Activated B cell treated with CpG ODN at 0.5 μM for 24 hours (primary cell): Measurements from ENCODE around the gene CENPF. TPM values are rescaled to one million over a fixed set of nuclear protein-coding genes. Genes with fewer than 3 reads are reported as not detected.

Experiments used
- ATAC-seq: fragments of 200-7000 bp; cut with Tn5 transposase; one replicate; pipeline ENCODE4 v1.10.0; 2021; ENCODE audit warnings: low read depth, mild to moderate bottlenecking, moderate library complexity
- CTCF ChIA-PET: fragments of 350-600 bp; sonication (Branson Sonifier 250); formaldehyde crosslinking; loops from one replicate; lab custom pipeline; 2021; ENCODE audit warnings: antibody characterized with exemption; lab: Charles Lee
- POLR2A ChIA-PET: fragments of 350-600 bp; sonication (Branson Sonifier 250); formaldehyde crosslinking; loops from one replicate; lab custom pipeline; 2021; ENCODE audit warnings: antibody characterized with exemption; lab: Charles Lee
- DNase-seq: peaks from one replicate; pipeline ENCODE4 v3.0.0; 2022
- H3K27ac Mint-ChIP-seq: one replicate; pipeline ENCODE4 v1.8.0; 2020; ENCODE audit warnings: mixed read lengths
- H3K27me3 Mint-ChIP-seq: one replicate; pipeline ENCODE4 v1.8.0; 2021; ENCODE audit warnings: mixed read lengths
- H3K36me3 Mint-ChIP-seq: one replicate; pipeline ENCODE4 v1.8.0; 2021; ENCODE audit warnings: low read depth, mixed read lengths
- H3K4me1 Mint-ChIP-seq: one replicate; pipeline ENCODE4 v1.8.0; 2021; ENCODE audit warnings: mixed read lengths
- H3K4me3 Mint-ChIP-seq: one replicate; pipeline ENCODE4 v1.8.0; 2020; ENCODE audit warnings: mild to moderate bottlenecking, mixed read lengths
- H3K9me3 Mint-ChIP-seq: one replicate; pipeline ENCODE4 v1.8.0; 2020; ENCODE audit warnings: mixed read lengths
- intact Hi-C: fragments of 100-400 bp; cut with micrococcal nuclease; formaldehyde crosslinking; loops from one replicate; pipeline ENCODE4 v1.15.1; 2024
- total RNA-seq: library from RNA; stranded (reverse); gene quantifications from 2 replicates; pipeline ENCODE4 v1.2.3, GENCODE V29; 2022
- TF ChIP-seq, protein P1 (sequence below): fragments of 200-600 bp; IDR thresholded peaks from one replicate; pipeline ENCODE4 v1.8.0; 2022; ENCODE audit warnings: antibody characterized with exemption, mild to moderate bottlenecking

Gene CENPF
- total RNA-seq, 1 donor from 2014 or later, result 4.0 TPM

GRCh38 chr1:214658175-214658574 is 55.2 kb downstream of the CENPF start:
- Mint-ChIP-seq H3K9me3 (no peaks in the 10 kb centered on the region), H3K36me3 (peaks cover 24% of the 10 kb centered on the region), H3K4me1 (no peaks in the 10 kb centered on the region), H3K4me3 (no peak overlapping the region), H3K27ac (no peak overlapping the region), H3K27me3 (no peaks in the 10 kb centered on the region)
- DNase-seq (no peak), ATAC-seq (no peak)
- POLR2A ChIA-PET, result no interaction called here
- intact Hi-C loops, result no loop called here
- TF ChIP-seq, protein P1, sequence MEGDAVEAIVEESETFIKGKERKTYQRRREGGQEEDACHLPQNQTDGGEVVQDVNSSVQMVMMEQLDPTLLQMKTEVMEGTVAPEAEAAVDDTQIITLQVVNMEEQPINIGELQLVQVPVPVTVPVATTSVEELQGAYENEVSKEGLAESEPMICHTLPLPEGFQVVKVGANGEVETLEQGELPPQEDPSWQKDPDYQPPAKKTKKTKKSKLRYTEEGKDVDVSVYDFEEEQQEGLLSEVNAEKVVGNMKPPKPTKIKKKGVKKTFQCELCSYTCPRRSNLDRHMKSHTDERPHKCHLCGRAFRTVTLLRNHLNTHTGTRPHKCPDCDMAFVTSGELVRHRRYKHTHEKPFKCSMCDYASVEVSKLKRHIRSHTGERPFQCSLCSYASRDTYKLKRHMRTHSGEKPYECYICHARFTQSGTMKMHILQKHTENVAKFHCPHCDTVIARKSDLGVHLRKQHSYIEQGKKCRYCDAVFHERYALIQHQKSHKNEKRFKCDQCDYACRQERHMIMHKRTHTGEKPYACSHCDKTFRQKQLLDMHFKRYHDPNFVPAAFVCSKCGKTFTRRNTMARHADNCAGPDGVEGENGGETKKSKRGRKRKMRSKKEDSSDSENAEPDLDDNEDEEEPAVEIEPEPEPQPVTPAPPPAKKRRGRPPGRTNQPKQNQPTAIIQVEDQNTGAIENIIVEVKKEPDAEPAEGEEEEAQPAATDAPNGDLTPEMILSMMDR, result no peak
- CTCF ChIA-PET, result no interaction called here

GRCh38 chr1:214658785-214659184 is 55.8 kb downstream of the CENPF start:
- H3K27ac Mint-ChIP-seq, result no peak overlapping the region
- no peak overlapping the region for H3K4me3 Mint-ChIP-seq
- TF ChIP-seq, protein P1, result no peak
- no peaks in the 10 kb centered on the region for H3K9me3 Mint-ChIP-seq
- peaks cover 24% of the 10 kb centered on the region for H3K36me3 Mint-ChIP-seq
- intact Hi-C loops, result no loop called here
- ChIA-PET CTCF (no interaction called here), POLR2A (no interaction called here)
- DNase-seq (no peak), ATAC-seq (no peak)
- no peaks in the 10 kb centered on the region for H3K4me1 Mint-ChIP-seq
- H3K27me3 Mint-ChIP-seq, result no peaks in the 10 kb centered on the region

- ATAC-seq (no peak), DNase-seq (no peak)
- H3K27ac Mint-ChIP-seq, result no peak overlapping the region
- CTCF ChIA-PET, result no interaction called here
- H3K36me3 Mint-ChIP-seq, result peaks cover 25% of the 10 kb centered on the region
- H3K4me1 Mint-ChIP-seq, result no peaks in the 10 kb centered on the region
- no peaks in the 10 kb centered on the region for H3K27me3 Mint-ChIP-seq
- no peak overlapping the region for H3K4me3 Mint-ChIP-seq
- intact Hi-C loops, result no loop called here
- TF ChIP-seq, protein P1, result no peak
- H3K9me3 Mint-ChIP-seq, result no peaks in the 10 kb centered on the region
- POLR2A ChIA-PET, result no interaction called here
Measured at GRCh38 chr1:214660190-214660589, 57.2 kb downstream of the CENPF start.

GRCh38 chr1:214660900-214661299 is 57.9 kb downstream of the CENPF start:
- TF ChIP-seq, protein P1, result no peak
- ChIA-PET POLR2A (no interaction called here), CTCF (no interaction called here)
- DNase-seq (no peak), ATAC-seq (no peak)
- H3K36me3 Mint-ChIP-seq, result peaks cover 19% of the 10 kb centered on the region
- intact Hi-C loops, result no loop called here
- H3K9me3 Mint-ChIP-seq, result no peaks in the 10 kb centered on the region
- no peak overlapping the region for H3K4me3 Mint-ChIP-seq
- no peaks in the 10 kb centered on the region for H3K27me3 Mint-ChIP-seq
- H3K27ac Mint-ChIP-seq, result no peak overlapping the region
- no peaks in the 10 kb centered on the region for H3K4me1 Mint-ChIP-seq

- no peak overlapping the region for H3K27ac Mint-ChIP-seq
- no peak for DNase-seq
- no peaks in the 10 kb centered on the region for H3K27me3 Mint-ChIP-seq
- no peaks in the 10 kb centered on the region for H3K9me3 Mint-ChIP-seq
- no peak overlapping the region for H3K4me3 Mint-ChIP-seq
- intact Hi-C loops, result no loop called here
- ATAC-seq, result no peak
- ChIA-PET CTCF (no interaction called here), POLR2A (no interaction called here)
- H3K36me3 Mint-ChIP-seq, result peaks cover 17% of the 10 kb centered on the region
- H3K4me1 Mint-ChIP-seq, result no peaks in the 10 kb centered on the region
- TF ChIP-seq, protein P1, result no peak
Measured at GRCh38 chr1:214662223-214662785, 59.3 kb downstream of the CENPF start.
